Endothelial cell of umbilical vein (primary cell): ENCODE data around the gene DIAPH1. TPM values are rescaled to one million over a fixed set of nuclear protein-coding genes. Genes with fewer than 3 reads are reported as not detected.

ENCODE experiments used
- BruUV-seq: library from RNA; stranded (reverse); fragments of 400-500 nt; replicated peaks from 2 replicates; lab custom pipeline; 2021; lab: Mats Ljungman, UMichigan
- CTCF ChIA-PET: fragments of 300-600, 350-600 bp; sonication (Branson Sonifier 250); formaldehyde crosslinking; loops from one replicate; lab custom pipeline; 2021; ENCODE audit warnings: antibody characterized with exemption, inconsistent platforms; lab: Charles Lee
- POLR2A ChIA-PET: fragments of 300-600, 350-600 bp; sonication (Branson Sonifier 250); formaldehyde crosslinking; loops from one replicate; lab custom pipeline; 2021; ENCODE audit warnings: antibody characterized with exemption, inconsistent platforms; lab: Charles Lee
- DNase-seq: peaks from one replicate; pipeline ENCODE4 v3.0.0-alpha.2; 2011; ENCODE audit warnings: low read depth, low spot score
- FAIRE-seq: peaks from 2 replicates; lab custom pipeline; 2011; peaks lifted over from hg19 to GRCh38; lab: Jason Lieb, UNC
- H2AFZ ChIP-seq: 2 replicates; pipeline ENCODE4 v1.6.0; 2012; ENCODE audit warnings: low read depth, low read length, control low read depth, inconsistent platforms
- H3K27ac ChIP-seq: 2 replicates; pipeline ENCODE4 v1.5.1; 2011; ENCODE audit warnings: low read depth, mild to moderate bottlenecking, control low read depth, low read length, moderate library complexity; ENCODE audit not compliant: insufficient read depth
- H3K27me3 ChIP-seq, 2 experiments: 2 replicates each; pipeline versions ENCODE4 v1.6.0 to v1.6.1; 2011; ENCODE audit warnings: low read length in 2 of 2, mixed read lengths in 1 of 2; ENCODE audit not compliant: control insufficient read depth in 2 of 2, insufficient read depth in 2 of 2
- H3K36me3 ChIP-seq, 2 experiments: 2 replicates in 1 of 2; 3 replicates in 1 of 2; pipeline ENCODE4 v1.5.1; 2011; ENCODE audit warnings: low read length in 2 of 2, mild to moderate bottlenecking in 1 of 2, moderate library complexity in 1 of 2; ENCODE audit not compliant: control insufficient read depth in 2 of 2, insufficient read depth in 2 of 2; ENCODE audit errors: extremely low read depth in 1 of 2
- H3K4me1 ChIP-seq: 3 replicates; pipeline ENCODE4 v1.5.1; 2011; ENCODE audit warnings: mild to moderate bottlenecking, low read length; ENCODE audit not compliant: control insufficient read depth, insufficient read depth; ENCODE audit errors: extremely low read depth
- H3K4me2 ChIP-seq: 2 replicates; pipeline ENCODE4 v1.6.1; 2011; ENCODE audit warnings: low read length, control low read depth, mixed read lengths; ENCODE audit not compliant: insufficient read depth
- H3K4me3 ChIP-seq, 3 experiments: fragments of 200-600 bp in 1 of 3; sonication (generic), shearing (Covaris generic) in 1 of 3; replicated peaks in 1 of 3; 2 replicates each; pipeline ENCODE4 v1.5.1; 2011 to 2016; ENCODE audit warnings: control low read depth in 3 of 3, low read length in 3 of 3, mild to moderate bottlenecking in 2 of 3, inconsistent platforms in 1 of 3, low read depth in 1 of 3, moderate library complexity in 1 of 3; ENCODE audit not compliant: insufficient read depth in 1 of 3
- H3K79me2 ChIP-seq: 2 replicates; pipeline ENCODE4 v1.6.0; 2012; ENCODE audit warnings: low read length, inconsistent platforms; ENCODE audit not compliant: control insufficient read depth, insufficient read depth
- H3K9ac ChIP-seq: replicated peaks from 2 replicates; pipeline ENCODE3; 2011; ENCODE audit warnings: low read length, control low read depth; ENCODE audit not compliant: insufficient read depth; ENCODE audit errors: extremely low read depth
- H3K9me1 ChIP-seq: replicated peaks from 3 replicates; pipeline ENCODE4 v1.6.0; 2011; ENCODE audit warnings: mild to moderate bottlenecking, low read length; ENCODE audit not compliant: control insufficient read depth, insufficient read depth; ENCODE audit errors: extremely low read depth
- H3K9me3 ChIP-seq: replicated peaks from 2 replicates; pipeline ENCODE4 v1.5.1; 2012; ENCODE audit warnings: low read length, inconsistent platforms; ENCODE audit not compliant: control insufficient read depth, insufficient read depth
- H4K20me1 ChIP-seq: replicated peaks from 2 replicates; pipeline ENCODE3; 2011; ENCODE audit warnings: mild to moderate bottlenecking, low read length; ENCODE audit not compliant: control insufficient read depth, insufficient read depth; ENCODE audit errors: extremely low read depth
- CTCF ChIP-seq, 2 donors: IDR thresholded peaks; 1 replicate in 1 of 2; 2 replicates in 1 of 2; pipeline ENCODE4 v1.5.1; 2011; ENCODE audit warnings: low read length in 2 of 2, mild to moderate bottlenecking in 2 of 2, moderate library complexity in 2 of 2, control low read depth in 1 of 2, inconsistent platforms in 1 of 2, low read depth in 1 of 2; ENCODE audit not compliant: insufficient read depth in 1 of 2; ENCODE audit errors: extremely low read depth in 1 of 2
- EZH2 ChIP-seq: IDR thresholded peaks from 2 replicates; pipeline ENCODE4 v1.6.1; 2012; ENCODE audit warnings: borderline replicate concordance, low read depth, mild to moderate bottlenecking, moderate library complexity, low read length, inconsistent platforms; ENCODE audit not compliant: severe bottlenecking
- FOS ChIP-seq: IDR thresholded peaks from 2 replicates; pipeline ENCODE4 v1.6.1; 2011; ENCODE audit warnings: mild to moderate bottlenecking, low read length, moderate library complexity, borderline replicate concordance; ENCODE audit not compliant: insufficient read depth
- GATA2 ChIP-seq: IDR thresholded peaks from 2 replicates; pipeline ENCODE4 v1.7.0; 2011; ENCODE audit warnings: low read depth, mild to moderate bottlenecking, moderate library complexity, mixed read lengths, low read length; ENCODE audit not compliant: insufficient read length, insufficient read depth
- JUN ChIP-seq: IDR thresholded peaks from 2 replicates; pipeline ENCODE4 v1.6.1; 2011; ENCODE audit warnings: borderline replicate concordance, low read depth; ENCODE audit not compliant: insufficient read length, insufficient read depth
- MAX ChIP-seq: IDR thresholded peaks from 2 replicates; pipeline ENCODE4 v1.6.1; 2011; ENCODE audit not compliant: insufficient read depth, insufficient read length
- MYC ChIP-seq: IDR thresholded peaks from one replicate; pipeline ENCODE4 v1.6.1; 2011; ENCODE audit warnings: mild to moderate bottlenecking, low read depth, low read length
- POLR2A ChIP-seq: IDR thresholded peaks from 2 replicates; pipeline ENCODE4 v1.6.1; 2012; ENCODE audit warnings: low read depth, mild to moderate bottlenecking, control low read depth, low read length
- POLR2AphosphoS5 ChIP-seq: IDR thresholded peaks from 2 replicates; pipeline ENCODE4 v1.6.1; 2012; ENCODE audit warnings: low read depth, mild to moderate bottlenecking, control low read depth, low read length, moderate library complexity; ENCODE audit not compliant: insufficient read depth
- dilution Hi-C: fragments of 300-500 bp; cut with MboI; formaldehyde crosslinking; loops from one replicate; pipeline ENCODE4 v1.15.0; 2019; ENCODE audit warnings: low sequenced_read_pairs; ENCODE audit not compliant: extremely low pct_ligation_motif_present
- intact Hi-C: fragments of 100-400 bp; cut with micrococcal nuclease; formaldehyde crosslinking; loops from one replicate; pipeline ENCODE4 v1.10.0; 2022
- polyA plus RNA-seq, 4 experiments: library from polyadenylated mRNA; depleted of rRNA in 3 of 4; stranded (reverse) in 3 of 4; unstranded in 1 of 4; fragments of >200 nt; gene quantifications; 2 replicates each; pipeline versions ENCODE4 v1.2.1 to v1.2.3, GENCODE V29; 2011 to 2012; ENCODE audit warnings: missing spikeins in 1 of 4
- total RNA-seq: library from RNA; stranded (reverse); gene quantifications from 2 replicates; pipeline ENCODE4 v1.2.3, GENCODE V29; 2021

The DIAPH1 gene
- total and polyA plus RNA-seq, 2 donors (not counting 3 experiments of a cell fraction or from before 2014, with no cell fraction given) = 68.6 to 105 TPM

GRCh38 chr5:141640698-141641097 is 21.9 kb upstream of the DIAPH1 start:
- Histone ChIP-seq H3K4me3 (no peak overlapping the region), H3K9me1 (no peaks in the 10 kb centered on the region), H3K4me2 (no peak overlapping the region), H3K79me2 (peaks cover 9% of the 10 kb centered on the region), H3K27me3 (no peaks in the 10 kb centered on the region), H3K4me1 (peaks cover 18% of the 10 kb centered on the region), H3K27ac (no peak overlapping the region), H4K20me1 (no peaks in the 10 kb centered on the region), H3K9ac (no peak overlapping the region), H3K9me3 (no peaks in the 10 kb centered on the region), H3K36me3 (peaks cover 0 to 13% of the 10 kb centered on the region in 2 experiments), H2AFZ (no peak overlapping the region)
- BruUV-seq = no TSS peak
- FAIRE-seq = no peak
- intact Hi-C loops (no loop called here), dilution Hi-C loops (no loop called here)
- DNase-seq = no peak
- CTCF ChIA-PET = interaction anchor here (1.4 to 14.7 kb wide), 4 partner anchors 10 to 49 kb away, joined by 3 to 163 read pairs (median 30); partner anchors contain the start of genes DIAPH1 and FCHSD1
- TF ChIP-seq GATA2 = no peak
- TF ChIP-seq POLR2AphosphoS5 = no peak
- no peak for TF ChIP-seq MYC
- TF ChIP-seq POLR2A = no peak
- no peak for TF ChIP-seq CTCF (IDR thresholded peaks at IDR 0.05; ENCODE audit: extremely low read depth in 1 of 2, insufficient read depth in 1 of 2, low read depth in 1 of 2, low read length in 2 of 2)
- no peak for TF ChIP-seq JUN
- no peak for TF ChIP-seq EZH2
- TF ChIP-seq FOS = no peak
- TF ChIP-seq MAX = no peak
- POLR2A ChIA-PET = no interaction called here
